Left ventricle myocardium inferior (tissue), 1 donor: Measurements from ENCODE around the gene SPX. TPM values are rescaled to one million over a fixed set of nuclear protein-coding genes. Genes with fewer than 3 reads are reported as not detected.

ENCODE experiments used
- DNase-seq: peaks from one replicate; pipeline ENCODE4 v3.0.0-alpha.2; 2020
- H3K27ac ChIP-seq: fragments of 200-600 bp; replicated peaks from 2 replicates; pipeline ENCODE4 v1.8.0; 2021
- H3K27me3 ChIP-seq: fragments of 200-600 bp; 2 replicates; pipeline ENCODE4 v1.8.0; 2021; ENCODE audit warnings: low read depth
- H3K36me3 ChIP-seq: fragments of 200-600 bp; 2 replicates; pipeline ENCODE4 v1.8.0; 2021
- H3K4me1 ChIP-seq: fragments of 200-600 bp; 2 replicates; pipeline ENCODE4 v1.8.0; 2021
- H3K4me3 ChIP-seq: fragments of 200-600 bp; 2 replicates; pipeline ENCODE4 v1.8.0; 2021; ENCODE audit warnings: mild to moderate bottlenecking, moderate library complexity
- H3K9me3 ChIP-seq: fragments of 200-600 bp; replicated peaks from 2 replicates; pipeline ENCODE4 v1.8.0; 2021
- CTCF ChIP-seq: fragments of 200-600 bp; IDR thresholded peaks from 2 replicates; pipeline ENCODE4 v1.8.0; 2021; ENCODE audit warnings: antibody characterized with exemption, mild to moderate bottlenecking, borderline replicate concordance
- intact Hi-C: fragments of 100-400 bp; cut with micrococcal nuclease; formaldehyde crosslinking; loops from one replicate; pipeline ENCODE4 v1.11.0; 2022
- total RNA-seq: library from RNA; stranded (reverse); fragmentation: NEBNext Ultra II Directional; extraction: Animal tissue kit (Norgen Biotek cat#: 25700); gene quantifications from one replicate; pipeline ENCODE4 v1.2.1, GENCODE V29; 2021
- donor health status: DM: no; HTN: yes; CAD: no; lungs with severe emphysema.

Gene SPX
- total RNA-seq, 1 donor from 2014 or later: 16.5 TPM

GRCh38 chr12:21499765-21500164 lies 26.3 kb upstream of the SPX start:
- Histone ChIP-seq H3K27me3 (no peaks in the 10 kb centered on the region), H3K27ac (peak overlapping the region; percentile 87), H3K4me1 (peaks cover 65% of the 10 kb centered on the region), H3K36me3 (peaks cover 36% of the 10 kb centered on the region), H3K4me3 (peak overlapping the region; percentile 94), H3K9me3 (no peaks in the 10 kb centered on the region)
- TF ChIP-seq CTCF: no peak
- DNase-seq: no peak
- intact Hi-C loops: loop anchor here (5.0 to 10.0 kb wide), 2 partner anchors 175 to 393 kb away; no protein-coding TSS in a partner anchor

- DNase-seq: no peak
- no peaks in the 10 kb centered on the region for H3K27me3 ChIP-seq
- intact Hi-C loops: loop anchor here (5.0 to 10.0 kb wide), 2 partner anchors 174 to 391 kb away; no protein-coding TSS in a partner anchor
- no peaks in the 10 kb centered on the region for H3K9me3 ChIP-seq
- H3K36me3 ChIP-seq: peaks cover 27% of the 10 kb centered on the region
- peaks cover 75% of the 10 kb centered on the region for H3K4me1 ChIP-seq
- peak overlapping the region; percentile 87 for H3K27ac ChIP-seq
- H3K4me3 ChIP-seq: peak overlapping the region; percentile 94
- TF ChIP-seq CTCF: no peak
These were observed 25.3 kb upstream of the SPX start for GRCh38 chr12:21500786-21501257.

GRCh38 chr12:21501258-21502163 lies 24.6 kb upstream of the SPX start, which contains the start of the genes GOLT1B and RECQL:
GOLT1B (plus strand) TSS chr12:21501789; CDS start chr12:21501924, 135 bp downstream.
RECQL (minus strand) TSS chr12:21501635; CDS start chr12:21499570, 2,065 bp downstream.
- H3K27ac ChIP-seq: peak within 1 kb of the TSS; percentile 87
- no peak for TF ChIP-seq CTCF
- no peaks in the 10 kb centered on the region for H3K9me3 ChIP-seq
- peaks cover 20% of the 10 kb centered on the region for H3K36me3 ChIP-seq
- intact Hi-C loops: loop anchor here (5.0 to 10.0 kb wide), 2 partner anchors 173 to 391 kb away; no protein-coding TSS in a partner anchor
- peak; percentile 91 for DNase-seq
- peaks cover 76% of the 10 kb centered on the region for H3K4me1 ChIP-seq
- H3K27me3 ChIP-seq: no peaks in the 10 kb centered on the region
- peak within 1 kb of the TSS; percentile 94 for H3K4me3 ChIP-seq

GRCh38 chr12:21502164-21502496 lies 24.0 kb upstream of the SPX start:
- Histone ChIP-seq H3K27me3 (no peaks in the 10 kb centered on the region), H3K4me3 (peak overlapping the region; percentile 94), H3K9me3 (no peaks in the 10 kb centered on the region), H3K27ac (peak overlapping the region; percentile 87), H3K4me1 (peaks cover 76% of the 10 kb centered on the region), H3K36me3 (peaks cover 14% of the 10 kb centered on the region)
- no peak for TF ChIP-seq CTCF
- no peak for DNase-seq
- intact Hi-C loops: loop anchor here (5.0 to 10.0 kb wide), 2 partner anchors 173 to 390 kb away; no protein-coding TSS in a partner anchor

GRCh38 chr12:21502872-21503271 lies 23.2 kb upstream of the SPX start:
- no peak for DNase-seq
- intact Hi-C loops: loop anchor here (5.0 to 10.0 kb wide), 2 partner anchors 172 to 389 kb away; no protein-coding TSS in a partner anchor
- no peaks in the 10 kb centered on the region for H3K27me3 ChIP-seq
- H3K4me3 ChIP-seq: peak overlapping the region; percentile 94
- H3K9me3 ChIP-seq: no peaks in the 10 kb centered on the region
- H3K36me3 ChIP-seq: peaks cover 11% of the 10 kb centered on the region
- no peak for TF ChIP-seq CTCF
- no peak overlapping the region for H3K27ac ChIP-seq
- peaks cover 76% of the 10 kb centered on the region for H3K4me1 ChIP-seq
